Smooth muscle cell of the brain vasculature (primary cell): Measurements from ENCODE around the gene TM7SF3.
"Not testable (repeated sequence)": the region's sequence is repeated elsewhere in the genome, so short reads cannot be mapped to it uniquely, and the experiment has no call there.

Experiments
- DNase-seq: peaks from one replicate; pipeline ENCODE4 v3.0.0-alpha.2; 2012; ENCODE audit warnings: low read depth, low spot score

The TM7SF3 gene

DNA sequence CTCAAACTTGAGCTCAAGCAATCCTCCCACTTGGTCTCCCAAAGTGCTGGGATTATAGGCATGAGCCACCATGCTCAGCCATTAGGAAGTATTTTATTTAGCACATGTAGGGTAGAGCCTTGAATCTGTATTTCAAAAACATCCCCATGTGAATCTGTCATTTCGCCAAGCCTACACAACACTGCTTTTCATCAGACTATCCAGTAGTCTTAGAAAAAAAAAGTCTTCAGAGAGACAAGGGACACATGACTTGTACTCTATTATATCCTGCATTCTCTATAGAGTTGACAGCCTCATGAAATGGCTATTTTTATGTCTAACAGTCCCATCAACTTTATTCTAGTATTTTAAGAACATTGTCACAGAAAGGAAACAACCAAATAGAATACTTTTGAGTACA lies 35.4 kb downstream of the TM7SF3 start:
- DNase-seq = no peak

DNA sequence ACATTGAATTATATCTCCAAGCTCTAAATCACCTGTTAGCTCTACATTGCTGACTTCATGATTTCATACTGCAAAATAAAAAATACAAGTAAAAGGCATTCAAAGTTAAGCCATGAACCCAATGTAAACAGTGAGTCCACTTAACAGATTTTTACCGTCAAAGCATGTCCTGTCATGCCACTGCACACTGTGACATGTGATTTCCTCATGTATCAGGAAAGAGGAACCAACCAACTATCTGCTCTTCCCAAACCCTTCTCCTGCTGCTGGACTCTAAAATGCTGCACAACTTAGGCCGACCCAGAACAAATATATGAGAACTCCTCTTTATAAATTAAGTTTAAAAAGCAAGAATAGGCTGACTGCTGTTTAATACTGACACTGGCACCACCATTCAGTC lies 37.5 kb downstream of the TM7SF3 start:
- no peak for DNase-seq

DNA sequence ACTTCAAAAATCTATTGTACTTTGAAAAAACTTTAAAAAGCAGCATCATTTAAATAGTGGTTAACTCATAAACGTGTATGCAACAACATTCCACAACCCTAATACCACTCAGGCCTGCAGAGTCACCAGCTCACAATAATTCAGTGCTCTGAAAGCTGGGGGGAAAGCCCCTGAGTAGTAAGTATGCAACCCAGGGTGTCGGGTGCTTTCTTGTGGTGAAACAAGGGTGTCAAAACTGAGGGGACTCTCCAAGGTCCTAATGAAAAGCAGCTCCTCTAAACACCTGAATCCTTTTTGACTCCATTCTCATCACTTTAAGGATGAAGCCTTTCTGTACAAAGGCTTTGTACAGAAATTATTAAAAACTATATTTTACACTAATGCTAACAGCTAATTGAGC lies 42.2 kb downstream of the TM7SF3 start:
- no peak for DNase-seq

DNA sequence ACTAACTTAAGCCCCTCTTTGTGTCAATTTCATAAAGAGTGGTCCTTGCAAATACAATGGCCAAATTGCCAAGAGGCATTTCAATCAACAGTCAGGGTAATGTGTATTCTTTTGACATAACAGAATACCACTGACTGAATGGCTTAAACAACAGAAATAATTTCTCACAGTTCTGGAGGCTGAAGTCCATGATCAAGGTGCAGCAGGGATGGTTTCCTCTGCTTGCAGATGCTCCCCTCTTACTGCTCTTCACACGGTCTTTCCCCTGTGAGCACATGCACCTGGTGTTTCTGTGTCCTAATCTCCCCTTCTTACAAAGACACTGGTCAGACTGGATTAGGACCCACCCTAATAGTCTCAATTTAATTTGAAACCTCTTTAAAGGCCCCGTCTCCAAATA lies 44.0 kb downstream of the TM7SF3 start:
- no peak for DNase-seq

DNA sequence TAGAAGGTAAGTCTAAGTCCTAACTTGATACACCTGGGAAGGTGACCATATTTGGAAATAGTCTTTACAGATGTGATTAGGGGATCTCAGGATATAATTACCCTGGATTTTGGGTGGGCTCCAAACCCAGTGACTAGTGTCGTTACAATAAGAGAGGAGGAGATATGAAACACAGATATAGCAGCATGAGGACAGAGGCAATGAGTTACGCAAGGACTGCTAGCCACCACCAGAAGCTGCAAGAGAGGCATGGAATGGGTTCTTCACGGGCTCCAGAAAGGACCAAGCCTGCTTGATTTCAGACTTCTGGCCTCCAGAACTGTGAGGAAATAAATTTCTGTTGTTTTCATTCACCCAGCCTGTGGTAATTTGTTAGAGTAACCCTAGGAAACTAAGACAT lies 47.3 kb downstream of the TM7SF3 start:
- no peak for DNase-seq

DNA sequence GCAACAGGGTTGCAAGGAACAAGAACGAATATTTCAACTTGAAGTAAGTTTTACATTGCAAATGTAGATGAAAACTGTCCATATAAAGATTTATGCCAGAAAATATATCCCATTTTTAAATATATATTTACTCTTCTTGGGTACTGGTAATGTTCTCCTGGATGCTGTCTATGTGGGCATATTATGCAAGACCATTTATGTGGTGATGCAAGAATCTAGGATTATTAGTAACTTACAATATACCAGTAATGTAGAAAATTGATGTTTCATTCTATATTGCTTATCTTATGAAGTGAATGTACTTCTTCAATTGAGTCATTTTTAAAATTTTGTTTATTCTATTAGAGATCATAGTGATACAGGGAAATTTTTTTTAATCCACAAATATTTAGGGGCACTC lies 50.8 kb downstream of the TM7SF3 start:
- DNase-seq = no peak

DNA sequence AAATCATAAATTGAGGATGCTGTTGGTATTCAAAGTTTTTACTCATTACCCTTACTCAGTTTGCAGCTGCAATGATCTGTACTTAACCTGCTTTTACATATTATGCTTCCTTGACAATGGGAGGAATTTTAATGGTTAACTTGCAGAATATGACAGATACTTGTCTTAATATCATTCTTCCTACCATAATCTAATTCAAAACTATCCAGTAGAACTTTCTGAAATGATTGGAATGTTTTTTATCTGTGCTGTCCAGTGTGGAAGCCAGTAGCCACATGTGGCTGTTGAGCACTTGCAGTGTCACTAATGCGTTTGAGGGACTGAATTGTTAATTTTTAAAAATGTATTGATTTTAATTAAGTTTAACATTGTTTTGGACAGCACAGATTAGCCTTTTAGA lies 52.4 kb downstream of the TM7SF3 start:
- DNase-seq = no peak

DNA sequence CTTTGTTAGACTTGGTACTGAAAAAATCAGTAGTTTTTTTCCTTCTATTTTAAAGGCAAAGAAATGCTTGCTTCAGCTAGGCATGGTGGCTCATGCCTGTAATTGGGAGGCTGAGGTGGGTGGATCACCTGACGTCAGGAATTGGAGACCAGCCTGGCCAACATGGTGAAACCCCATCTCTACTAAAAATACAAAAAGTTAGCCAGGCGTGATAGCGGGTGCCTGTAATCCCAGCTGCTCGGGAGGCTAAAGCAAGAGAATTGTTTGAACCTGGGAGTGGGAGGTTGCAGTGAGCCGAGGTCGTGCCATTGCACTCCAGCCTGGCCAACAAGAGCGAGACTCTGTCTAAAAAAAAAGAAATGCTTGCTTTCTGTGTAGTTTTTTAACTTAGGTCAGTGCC lies 52.8 kb downstream of the TM7SF3 start:
- DNase-seq = not testable (repeated sequence)

DNA sequence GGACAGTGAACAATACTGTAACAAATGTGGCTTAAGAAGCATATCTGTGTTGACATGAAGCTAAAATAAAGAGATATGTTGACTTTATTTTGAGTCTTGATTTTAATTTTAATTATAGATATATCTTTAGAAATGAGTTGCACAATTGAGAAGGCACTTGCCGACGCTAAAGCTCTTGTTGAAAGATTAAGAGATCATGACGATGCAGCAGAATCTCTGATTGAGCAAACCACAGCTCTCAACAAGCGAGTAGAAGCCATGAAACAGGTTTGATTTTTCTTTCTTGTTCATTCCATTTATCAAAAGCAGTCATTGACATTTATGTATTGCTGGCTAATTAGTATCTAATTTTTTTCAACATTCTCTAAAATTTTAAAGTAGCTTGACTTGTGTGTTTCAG lies 60.2 kb downstream of the TM7SF3 start:
- no peak for DNase-seq

DNA sequence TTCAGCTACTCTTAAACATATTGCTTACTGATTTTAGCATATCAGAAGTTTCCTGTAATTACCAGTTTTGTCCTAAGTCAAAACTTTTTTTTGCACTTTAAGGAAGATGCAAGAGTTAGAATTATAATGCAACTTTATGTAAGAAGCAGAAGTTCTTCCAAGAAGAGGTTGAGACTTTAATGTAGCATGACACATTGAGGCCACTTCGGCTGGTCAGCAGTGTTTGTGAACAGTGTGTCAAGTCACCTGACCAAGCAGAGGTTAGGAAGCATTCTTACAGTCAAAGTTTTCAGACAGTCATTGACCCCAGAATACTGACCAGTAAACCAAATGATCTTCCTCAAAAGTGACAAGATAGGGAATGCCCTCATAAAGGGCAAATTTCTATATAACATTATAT lies 60.7 kb downstream of the TM7SF3 start:
- no peak for DNase-seq

DNA sequence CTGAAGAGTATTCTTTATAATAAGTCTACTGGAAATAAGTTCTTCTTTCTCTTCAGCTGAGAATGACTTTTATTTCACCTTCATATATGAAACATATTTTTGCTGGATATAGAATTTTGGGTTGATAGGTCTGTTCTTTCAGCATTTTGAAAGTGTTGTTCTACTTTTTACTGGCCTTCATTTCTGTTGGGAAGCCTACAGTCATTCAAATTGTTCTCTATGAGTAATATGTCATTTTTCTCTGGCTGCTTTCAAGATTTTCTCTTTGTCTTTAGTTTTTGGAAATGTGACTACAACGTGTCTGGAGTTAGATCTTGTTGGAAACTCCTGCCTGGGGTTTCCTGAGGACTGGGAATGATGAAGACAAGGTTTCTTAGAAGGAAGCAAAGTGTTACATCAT lies 65.9 kb downstream of the TM7SF3 start:
- DNase-seq = no peak

DNA sequence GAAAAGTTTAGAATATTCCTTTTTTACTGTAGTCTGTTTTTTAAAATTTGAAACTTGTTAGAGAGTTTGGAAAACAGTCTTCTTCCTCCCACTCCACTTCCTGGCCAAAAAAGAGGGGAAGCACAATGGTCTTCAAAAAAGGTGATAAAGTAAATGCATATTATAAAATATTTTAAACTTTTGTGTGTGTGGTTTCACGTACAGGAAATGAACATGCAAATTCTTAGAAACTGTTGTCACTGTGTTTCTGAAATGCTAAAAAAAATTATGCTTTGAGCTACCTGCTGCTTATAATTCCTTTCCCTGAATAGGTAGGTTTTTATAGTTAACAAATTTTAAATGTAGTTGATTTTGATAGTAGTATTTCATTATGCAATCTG lies 73.0 kb downstream of the TM7SF3 start:
- DNase-seq = no peak

DNA sequence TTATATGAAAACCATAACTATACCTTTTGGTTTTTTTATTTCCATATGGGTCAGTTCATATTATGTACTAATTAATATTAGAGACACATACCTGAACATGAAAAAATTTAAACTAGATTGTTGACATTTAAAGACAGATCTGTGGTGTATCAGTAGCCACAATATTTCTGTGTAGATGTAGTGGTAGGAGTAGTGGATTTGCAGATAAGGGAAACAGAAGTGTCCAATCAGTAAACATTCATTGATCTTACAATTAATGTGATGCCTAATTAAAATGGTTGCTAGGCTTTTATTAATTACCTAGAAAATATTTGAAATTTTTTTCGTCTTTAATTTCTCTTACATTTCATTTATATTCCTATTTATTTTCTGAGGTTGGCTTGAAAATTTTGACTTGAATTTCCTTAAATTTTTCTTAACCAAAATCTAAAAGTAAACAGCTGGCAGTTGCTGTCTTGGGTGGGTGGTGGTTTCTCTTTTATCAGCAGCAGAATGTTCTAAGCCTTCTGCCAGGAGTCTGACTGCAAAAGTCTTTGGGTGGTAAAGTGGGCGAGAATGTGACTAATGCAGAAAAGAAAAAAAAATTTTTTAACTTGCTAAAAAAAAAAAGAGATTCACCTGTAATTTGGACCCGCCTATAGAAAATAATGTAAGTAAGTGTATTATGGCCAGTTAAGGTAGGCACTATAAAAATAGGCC lies 73.5 kb downstream of the TM7SF3 start:
- DNase-seq = no peak

DNA sequence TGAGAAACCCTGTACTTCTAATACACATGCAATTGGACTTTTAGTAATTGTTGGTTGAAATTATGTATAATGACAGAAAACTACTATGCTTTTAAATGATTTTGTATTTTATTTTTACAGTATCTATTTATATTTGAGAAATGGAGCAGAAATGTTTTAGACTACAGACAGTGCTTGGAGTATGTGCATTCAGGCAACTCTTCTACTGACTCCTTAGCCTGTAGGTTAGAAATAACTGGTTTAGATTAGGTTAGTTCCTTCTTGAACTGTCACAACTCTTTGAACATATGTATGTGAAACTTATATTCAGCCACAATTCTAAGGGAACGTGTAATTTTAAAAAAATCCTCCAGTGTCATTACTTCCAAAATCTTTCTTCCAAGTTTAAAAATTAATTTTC lies 74.2 kb downstream of the TM7SF3 start:
- DNase-seq = no peak

DNA sequence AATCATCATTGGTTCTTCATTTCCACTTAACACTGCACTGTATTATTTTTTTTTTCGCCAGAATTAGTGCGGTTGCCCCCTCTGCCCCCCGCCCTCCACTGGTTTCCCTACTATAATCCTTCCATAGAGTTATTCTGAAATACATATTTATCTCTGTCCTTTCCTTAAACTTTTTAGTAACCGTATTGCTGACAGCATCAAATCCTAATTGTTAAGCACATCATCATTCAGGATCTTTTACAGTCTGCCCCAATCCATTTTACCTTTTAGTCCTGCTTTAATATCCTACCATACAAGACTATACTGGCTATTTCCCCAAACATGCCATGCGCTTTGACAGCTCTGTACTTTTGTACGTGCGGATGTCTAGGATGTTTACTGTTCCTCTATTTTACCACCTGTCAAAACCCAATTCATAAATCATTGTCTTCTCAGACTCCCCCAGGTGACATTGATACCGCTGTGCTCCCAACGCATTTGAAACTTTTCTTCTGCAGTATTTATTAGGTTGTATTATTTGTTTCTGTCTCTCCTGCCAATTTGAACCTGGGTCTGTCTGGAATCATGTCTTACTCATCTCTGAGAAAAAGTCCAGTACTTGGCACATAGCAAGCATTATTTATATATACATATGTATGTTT lies 74.9 kb downstream of the TM7SF3 start:
- DNase-seq = no peak

DNA sequence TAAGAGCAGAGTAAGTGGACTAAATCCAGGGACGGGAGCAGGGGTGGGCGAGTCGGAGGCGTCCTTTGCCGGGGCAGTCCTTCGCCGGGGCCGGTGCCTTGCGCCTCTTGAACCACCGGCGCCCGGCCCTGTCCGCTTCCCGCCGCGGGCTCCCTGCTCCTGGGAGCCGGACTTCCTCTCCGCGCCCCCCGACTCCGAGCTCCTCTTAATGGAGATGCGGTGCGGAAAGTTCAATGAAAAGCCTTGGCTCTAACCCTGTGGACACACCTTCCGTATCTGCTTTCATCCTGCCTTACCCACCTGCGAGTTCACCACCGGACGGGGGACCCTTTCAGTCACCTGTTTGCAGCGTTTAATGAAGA lies 75.5 kb downstream of the TM7SF3 start:
- no peak for DNase-seq

DNA sequence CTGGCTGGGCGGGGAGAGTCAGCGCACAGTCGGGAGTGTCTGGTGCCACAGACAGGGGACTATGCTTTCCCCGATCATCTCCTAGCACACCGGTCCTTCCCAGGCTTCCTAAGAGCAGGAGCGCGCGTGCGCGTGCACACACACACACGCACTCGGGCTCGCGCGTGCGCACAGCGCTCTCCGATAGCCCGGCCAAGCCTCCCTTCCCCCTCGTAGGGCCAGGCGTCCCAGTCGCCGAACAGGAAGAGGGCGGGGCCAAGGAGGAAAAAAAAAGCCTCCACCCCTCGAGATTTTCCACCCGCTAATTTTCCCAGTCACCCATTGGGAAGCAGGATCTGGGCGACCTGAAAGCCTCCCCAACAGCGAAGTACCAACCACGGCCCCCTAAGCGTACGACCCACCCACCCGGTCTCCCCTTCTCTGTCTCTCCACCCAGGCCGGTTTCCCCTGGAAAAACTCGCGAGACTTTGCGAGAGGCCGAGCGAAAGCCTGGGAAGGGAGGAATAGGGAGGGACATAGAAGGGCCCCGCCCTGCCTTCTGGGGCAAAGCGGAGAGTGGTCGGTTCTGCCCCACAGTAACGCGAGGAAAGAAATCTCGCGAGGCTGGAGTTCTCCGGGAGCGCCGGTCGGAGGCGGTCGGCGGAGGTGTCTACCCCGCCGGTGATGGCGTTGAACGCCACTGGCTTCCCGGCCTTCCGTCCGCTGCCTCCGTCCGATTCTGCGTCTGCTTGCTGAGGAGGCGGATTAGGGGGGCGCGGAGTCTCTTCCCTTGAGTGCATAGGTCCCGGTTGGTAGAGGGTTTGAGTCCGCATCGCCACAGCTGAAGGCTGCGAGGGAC lies 76.1 kb downstream of the TM7SF3 start, which contains the start of the genes FGFR1OP2 and INTS13:
Gene FGFR1OP2 (plus strand): TSS at position 608 of the 838 bp plus-strand sequence. CDS start 15,689 bp downstream, outside the sequence.
Gene INTS13 (minus strand): TSS at position 119 of the 838 bp plus-strand sequence. CDS start 1,178 bp downstream, outside the sequence.
- peak; percentile 96 for DNase-seq

DNA sequence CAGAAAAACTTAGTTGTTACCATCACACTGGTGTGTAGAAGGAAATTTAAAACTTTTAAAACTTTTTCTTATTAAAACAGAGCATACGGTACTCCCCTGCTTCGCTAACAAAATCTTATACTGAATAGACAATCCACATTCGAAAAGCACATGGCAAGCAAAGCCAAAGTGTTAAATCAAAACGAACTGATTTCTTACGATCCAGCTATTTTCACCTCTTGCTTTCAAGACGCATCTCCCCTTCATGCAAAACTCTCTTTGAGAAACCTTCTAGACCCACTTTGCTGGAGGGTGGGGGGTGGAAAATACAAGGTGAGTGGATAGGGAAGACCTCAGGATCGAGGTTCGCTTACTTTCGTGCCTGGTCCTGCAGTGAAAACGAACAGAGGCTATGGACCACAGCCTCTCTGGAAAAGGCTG lies 76.7 kb downstream of the TM7SF3 start:
- no peak for DNase-seq

DNA sequence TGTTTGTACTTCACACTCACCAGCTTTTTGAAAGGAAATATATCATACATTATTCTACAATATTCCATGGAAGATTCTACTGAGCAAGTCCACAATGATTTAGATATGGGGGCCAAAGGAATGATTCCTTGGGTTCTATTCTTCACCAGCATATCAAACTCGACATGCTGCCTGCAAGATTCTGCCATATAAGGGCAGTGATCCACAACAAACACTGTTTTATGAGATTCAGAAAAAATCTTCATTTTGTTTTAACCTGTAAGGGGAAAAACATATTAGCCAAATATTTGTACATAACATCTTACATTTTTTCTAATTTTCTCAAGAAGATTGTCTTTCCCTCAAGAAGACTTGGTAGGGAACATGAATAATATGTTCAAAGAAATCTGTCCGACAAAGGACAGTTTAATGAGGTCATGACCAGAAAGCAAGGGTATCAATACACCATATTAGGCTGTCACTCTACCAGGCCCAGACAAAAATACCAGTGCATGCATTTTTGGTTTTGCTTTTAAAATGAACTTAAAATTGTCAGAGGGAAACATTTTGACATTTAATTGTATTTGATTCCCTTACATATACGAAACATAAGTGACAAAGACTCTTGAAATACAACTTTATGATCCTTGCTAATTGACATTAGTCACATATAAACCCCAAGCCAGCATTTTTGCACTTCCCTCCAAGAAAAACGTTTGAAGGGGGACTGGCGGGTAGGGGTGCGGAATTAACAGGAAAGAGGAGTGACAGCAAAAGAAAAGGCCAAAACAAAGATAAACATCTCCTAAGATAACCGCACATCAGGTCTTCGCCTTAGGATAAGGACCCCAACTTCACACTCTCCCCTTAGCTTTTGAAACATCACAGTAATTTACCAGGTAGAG lies 77.4 kb downstream of the TM7SF3 start:
- no peak for DNase-seq

DNA sequence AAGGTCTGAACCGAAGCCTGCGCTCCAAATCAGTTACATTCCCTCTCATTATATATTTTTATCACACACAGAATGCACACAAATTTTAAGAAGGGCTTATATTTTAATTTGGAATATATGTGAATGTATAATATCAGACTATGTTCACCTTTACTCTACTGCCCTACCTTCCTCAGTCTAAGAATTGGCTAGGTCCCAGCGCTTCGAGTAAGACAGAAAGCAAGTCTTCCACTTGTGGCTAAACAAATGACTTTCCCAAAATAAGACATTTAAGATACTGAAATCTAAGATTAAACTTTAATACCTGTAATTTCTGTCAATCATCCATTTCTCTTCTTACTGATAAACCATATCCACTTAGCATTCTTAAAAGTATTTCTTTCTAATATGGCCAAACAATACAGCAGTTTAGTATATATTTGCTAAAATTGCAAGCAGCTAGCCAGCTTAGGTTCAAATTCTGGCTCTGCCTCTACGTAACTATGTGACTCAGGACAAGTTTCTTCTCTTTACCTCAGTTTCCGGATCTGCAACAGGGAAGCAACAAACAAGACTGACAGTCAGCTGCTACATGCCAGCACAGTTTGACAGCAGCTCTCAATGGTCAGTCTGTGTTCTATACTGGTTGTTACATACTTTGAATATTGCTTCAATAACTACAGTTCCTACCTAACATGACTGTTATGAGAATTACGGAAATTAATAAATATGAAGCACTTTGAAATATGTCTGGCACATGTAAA lies 78.4 kb downstream of the TM7SF3 start:
- no peak for DNase-seq

DNA sequence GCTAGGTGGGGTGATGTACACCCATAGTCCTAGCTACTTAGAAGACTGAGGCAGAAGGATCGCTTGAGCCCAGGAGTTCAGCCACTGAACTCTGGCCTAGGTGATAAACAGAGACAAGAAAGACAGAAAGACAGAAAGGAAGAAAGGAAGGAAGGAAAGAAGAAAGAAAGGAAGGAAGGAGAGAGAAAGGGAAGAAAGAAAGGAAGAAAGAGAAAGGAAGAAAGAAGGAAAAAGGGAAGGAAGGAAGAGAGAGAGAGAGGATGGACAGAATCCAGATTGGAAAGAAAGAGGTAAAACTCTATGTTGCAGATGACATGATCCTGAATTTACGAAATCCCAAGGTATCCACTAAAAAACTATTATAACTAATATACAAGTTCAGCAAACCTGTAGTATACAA lies 84.6 kb downstream of the TM7SF3 start:
- DNase-seq = no peak
